Measurements from ENCODE around the gene CPEB3. TPM values are rescaled to one million over a fixed set of nuclear protein-coding genes. Genes with fewer than 3 reads are reported as not detected.
"Not testable (repeated sequence)": the region's sequence is repeated elsewhere in the genome, so short reads cannot be mapped to it uniquely, and the experiment has no call there.

CPEB3 gene
- total RNA-seq, 1 experiment from 2014 or later: 1.1 TPM

- intact Hi-C loops (cut with micrococcal nuclease; ENCODE audit: unreplicated experiment): loop anchor here (10.0 kb wide), 1 partner anchor 215 kb away; no protein-coding TSS in a partner anchor
- no peak for DNase-seq (ENCODE audit: low spot score)
- Histone ChIP-seq H3K27ac (ENCODE audit: low read depth, low read length, poor library complexity, severe bottlenecking) (no peak overlapping the region), H3K4me3 (ENCODE audit: low read depth, low read length, poor library complexity, severe bottlenecking) (no peak overlapping the region), H3K36me3 (ENCODE audit: insufficient read depth, low read length, poor library complexity, severe bottlenecking) (no peaks in the 10 kb centered on the region), H3K4me1 (ENCODE audit: insufficient read depth, low read length, poor library complexity, severe bottlenecking) (no peaks in the 10 kb centered on the region), H3K9me3 (ENCODE audit: low read depth, low read length, poor library complexity, severe bottlenecking) (no peaks in the 10 kb centered on the region), H3K27me3 (replicated peaks; ENCODE audit: insufficient read depth, low read depth, low read length, poor library complexity) (no peaks in the 10 kb centered on the region)
- BruUV-seq (replicated peaks): no TSS peak
- ChIA-PET CTCF (no interaction called here), POLR2A (ENCODE audit: low non-redundant PET) (no interaction called here)
- TF ChIP-seq, protein P1, sequence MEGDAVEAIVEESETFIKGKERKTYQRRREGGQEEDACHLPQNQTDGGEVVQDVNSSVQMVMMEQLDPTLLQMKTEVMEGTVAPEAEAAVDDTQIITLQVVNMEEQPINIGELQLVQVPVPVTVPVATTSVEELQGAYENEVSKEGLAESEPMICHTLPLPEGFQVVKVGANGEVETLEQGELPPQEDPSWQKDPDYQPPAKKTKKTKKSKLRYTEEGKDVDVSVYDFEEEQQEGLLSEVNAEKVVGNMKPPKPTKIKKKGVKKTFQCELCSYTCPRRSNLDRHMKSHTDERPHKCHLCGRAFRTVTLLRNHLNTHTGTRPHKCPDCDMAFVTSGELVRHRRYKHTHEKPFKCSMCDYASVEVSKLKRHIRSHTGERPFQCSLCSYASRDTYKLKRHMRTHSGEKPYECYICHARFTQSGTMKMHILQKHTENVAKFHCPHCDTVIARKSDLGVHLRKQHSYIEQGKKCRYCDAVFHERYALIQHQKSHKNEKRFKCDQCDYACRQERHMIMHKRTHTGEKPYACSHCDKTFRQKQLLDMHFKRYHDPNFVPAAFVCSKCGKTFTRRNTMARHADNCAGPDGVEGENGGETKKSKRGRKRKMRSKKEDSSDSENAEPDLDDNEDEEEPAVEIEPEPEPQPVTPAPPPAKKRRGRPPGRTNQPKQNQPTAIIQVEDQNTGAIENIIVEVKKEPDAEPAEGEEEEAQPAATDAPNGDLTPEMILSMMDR (conservative IDR thresholded peaks at IDR 0.05; ENCODE audit: low read depth, low read length): no peak
- no peak for TF ChIP-seq EZH2 (IDR thresholded peaks at IDR 0.05; ENCODE audit: borderline replicate concordance, low read depth, low read length, poor library complexity, severe bottlenecking)
These were observed 71.3 kb downstream of the CPEB3 start for GRCh38 chr10:92219559-92219958.

DNA sequence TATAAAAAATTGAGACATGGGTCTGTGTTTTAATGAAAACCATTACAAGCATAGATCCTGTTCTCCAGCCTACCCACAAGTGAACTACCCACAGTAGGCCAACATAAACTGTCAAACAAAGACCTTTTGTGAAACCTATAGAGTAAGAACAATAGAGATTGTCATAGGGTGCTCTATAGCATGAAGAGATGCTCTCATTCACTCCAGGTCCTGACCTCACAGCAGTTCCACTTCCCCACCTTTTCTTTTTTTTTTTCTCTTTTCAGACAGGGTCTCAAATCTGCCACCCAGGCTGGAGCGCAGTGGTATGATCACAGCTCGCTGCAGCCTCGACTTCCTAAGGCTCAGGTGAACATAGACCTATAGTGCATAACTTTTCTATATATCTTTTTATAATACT, 72.3 kb downstream of the CPEB3 start:
- H3K27me3 ChIP-seq (replicated peaks; ENCODE audit: insufficient read depth, low read depth, low read length, poor library complexity): no peaks in the 10 kb centered on the region
- H3K27ac ChIP-seq (ENCODE audit: low read depth, low read length, poor library complexity, severe bottlenecking): no peak overlapping the region
- H3K9me3 ChIP-seq (ENCODE audit: low read depth, low read length, poor library complexity, severe bottlenecking): no peaks in the 10 kb centered on the region
- CTCF ChIA-PET: no interaction called here
- no peak overlapping the region for H3K4me3 ChIP-seq (ENCODE audit: low read depth, low read length, poor library complexity, severe bottlenecking)
- no peaks in the 10 kb centered on the region for H3K36me3 ChIP-seq (ENCODE audit: insufficient read depth, low read length, poor library complexity, severe bottlenecking)
- intact Hi-C loops (cut with micrococcal nuclease; ENCODE audit: unreplicated experiment): loop anchor here (10.0 kb wide), 1 partner anchor 216 kb away; no protein-coding TSS in a partner anchor
- DNase-seq (ENCODE audit: low spot score): no peak
- no peaks in the 10 kb centered on the region for H3K4me1 ChIP-seq (ENCODE audit: insufficient read depth, low read length, poor library complexity, severe bottlenecking)
- no peak for TF ChIP-seq EZH2 (IDR thresholded peaks at IDR 0.05; ENCODE audit: borderline replicate concordance, low read depth, low read length, poor library complexity, severe bottlenecking)
- TF ChIP-seq, protein P1 (conservative IDR thresholded peaks at IDR 0.05; ENCODE audit: low read depth, low read length): no peak
- BruUV-seq (replicated peaks): no TSS peak
- POLR2A ChIA-PET (ENCODE audit: low non-redundant PET): no interaction called here

GRCh38 chr10:92216608-92217007, 74.3 kb downstream of the CPEB3 start:
- POLR2A ChIA-PET (ENCODE audit: low non-redundant PET); BruUV-seq (replicated peaks); DNase-seq (ENCODE audit: low spot score); H3K4me1 ChIP-seq (ENCODE audit: insufficient read depth, low read length, poor library complexity, severe bottlenecking); H3K9me3 ChIP-seq (ENCODE audit: low read depth, low read length, poor library complexity, severe bottlenecking); H3K36me3 ChIP-seq (ENCODE audit: insufficient read depth, low read length, poor library complexity, severe bottlenecking); H3K27ac ChIP-seq (ENCODE audit: low read depth, low read length, poor library complexity, severe bottlenecking); H3K27me3 ChIP-seq (replicated peaks; ENCODE audit: insufficient read depth, low read depth, low read length, poor library complexity); H3K4me3 ChIP-seq (ENCODE audit: low read depth, low read length, poor library complexity, severe bottlenecking): not testable (repeated sequence)
- intact Hi-C loops (cut with micrococcal nuclease; ENCODE audit: unreplicated experiment): loop anchor here (10.0 kb wide), 1 partner anchor 218 kb away; no protein-coding TSS in a partner anchor
- CTCF ChIA-PET: interaction anchor here (0.6 to 0.7 kb wide), 2 partner anchors 10 to 32 kb away, joined by 4 read pairs; no protein-coding TSS in a partner anchor

GRCh38 chr10:92215222-92215621, 75.7 kb downstream of the CPEB3 start:
- H3K4me1 ChIP-seq (ENCODE audit: insufficient read depth, low read length, poor library complexity, severe bottlenecking); H3K27ac ChIP-seq (ENCODE audit: low read depth, low read length, poor library complexity, severe bottlenecking); H3K4me3 ChIP-seq (ENCODE audit: low read depth, low read length, poor library complexity, severe bottlenecking); DNase-seq (ENCODE audit: low spot score); BruUV-seq (replicated peaks); H3K36me3 ChIP-seq (ENCODE audit: insufficient read depth, low read length, poor library complexity, severe bottlenecking); H3K9me3 ChIP-seq (ENCODE audit: low read depth, low read length, poor library complexity, severe bottlenecking); POLR2A ChIA-PET (ENCODE audit: low non-redundant PET); CTCF ChIA-PET; H3K27me3 ChIP-seq (replicated peaks; ENCODE audit: insufficient read depth, low read depth, low read length, poor library complexity): not testable (repeated sequence)
- intact Hi-C loops (cut with micrococcal nuclease; ENCODE audit: unreplicated experiment): loop anchor here (10.0 kb wide), 1 partner anchor 220 kb away; no protein-coding TSS in a partner anchor
